NCI-H748 (cell line): ENCODE measurements around the gene CAPN12.

Source experiments
- DNase-seq: peaks from one replicate; lab custom pipeline; 2025; ENCODE audit not compliant: unreplicated experiment; lab: John Stamatoyannopoulos, UW

CAPN12 gene

DNA sequence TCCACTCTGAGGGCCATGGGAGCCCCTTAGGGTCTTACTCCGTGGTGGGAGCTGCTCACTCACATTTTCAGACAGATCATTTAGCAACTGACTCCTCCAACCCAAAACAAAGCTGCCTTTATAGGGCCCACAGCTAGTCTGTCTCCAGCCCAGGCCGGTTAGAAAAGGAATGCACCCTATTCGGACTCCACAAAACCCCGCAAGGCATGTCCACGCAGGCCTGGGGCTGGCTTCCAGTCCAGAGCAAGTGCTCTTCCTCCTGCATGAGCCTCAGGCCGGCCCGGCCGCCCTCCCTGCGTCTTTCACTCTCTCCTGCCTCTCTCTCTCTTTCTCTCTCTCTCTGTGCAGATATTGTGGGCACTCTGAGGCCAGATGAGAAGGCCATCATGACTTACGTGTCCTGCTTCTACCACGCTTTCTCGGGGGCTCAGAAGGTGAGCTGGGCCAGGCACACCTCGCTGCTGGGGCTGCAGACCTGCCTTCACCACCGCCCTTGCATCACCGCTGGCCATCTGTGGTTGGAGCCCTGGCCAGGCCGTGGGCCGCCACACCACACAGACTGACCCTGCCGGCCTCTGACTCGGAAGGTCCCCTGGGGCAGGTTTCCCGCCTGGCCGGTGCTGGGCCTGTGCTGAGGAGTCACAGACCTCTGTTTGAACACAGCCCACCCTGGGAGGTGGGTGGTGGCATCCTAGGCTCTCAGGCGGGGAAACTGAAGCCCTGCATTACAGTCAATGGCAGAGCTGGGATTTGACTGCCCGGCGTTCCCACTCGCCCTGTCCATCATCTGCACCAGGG lies 33.1 kb downstream of the CAPN12 start:
- no peak for DNase-seq

DNA sequence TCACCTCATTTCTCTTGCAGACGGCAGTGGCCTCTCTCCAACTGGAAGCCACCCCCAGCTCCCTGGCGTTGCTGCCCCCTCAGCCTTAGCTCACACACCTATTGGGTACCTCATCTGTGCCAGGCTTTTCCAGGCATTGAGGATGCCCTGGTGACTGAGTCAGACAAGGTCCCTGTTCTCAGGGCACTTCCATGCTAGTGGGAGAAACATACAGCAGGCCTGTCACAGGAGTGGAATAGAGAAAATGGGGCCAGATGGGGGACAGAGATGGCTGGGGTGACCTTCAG lies 33.9 kb downstream of the CAPN12 start:
- DNase-seq, result no peak

DNA sequence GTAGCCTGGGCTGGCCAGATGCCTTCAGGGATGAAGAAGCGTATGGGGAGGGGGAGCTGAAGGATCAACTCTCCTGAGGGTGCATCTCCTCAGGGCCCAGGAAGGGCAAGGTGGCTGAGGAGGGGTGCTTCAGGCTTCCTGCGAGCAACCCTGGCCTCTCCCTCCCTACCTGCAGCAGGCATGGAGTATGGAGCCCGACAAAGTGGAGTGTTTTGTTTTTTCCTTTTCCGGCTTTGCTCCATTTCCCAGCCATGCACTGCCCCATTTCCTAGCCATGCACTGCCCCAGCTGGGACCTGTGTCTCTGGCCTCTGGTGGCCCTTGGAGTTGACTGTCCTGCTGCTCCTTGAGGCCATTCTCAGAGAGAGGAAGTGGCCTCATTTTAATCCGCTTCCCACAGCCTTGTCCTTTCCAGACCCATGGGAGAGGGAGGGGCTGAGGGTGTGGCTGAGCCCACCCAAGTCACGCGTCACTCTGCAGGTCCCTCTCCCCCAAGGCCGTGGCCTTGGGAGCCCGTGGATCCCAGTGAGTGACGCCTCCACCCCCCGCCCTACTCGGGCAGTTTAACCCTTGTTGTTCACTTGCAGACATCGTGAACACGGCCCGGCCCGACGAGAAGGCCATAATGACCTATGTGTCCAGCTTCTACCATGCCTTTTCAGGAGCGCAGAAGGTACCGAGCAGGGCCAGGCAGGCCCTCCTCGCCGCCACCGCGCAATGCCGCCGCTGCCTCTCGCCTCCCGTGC lies 34.4 kb downstream of the CAPN12 start:
- no peak for DNase-seq

DNA sequence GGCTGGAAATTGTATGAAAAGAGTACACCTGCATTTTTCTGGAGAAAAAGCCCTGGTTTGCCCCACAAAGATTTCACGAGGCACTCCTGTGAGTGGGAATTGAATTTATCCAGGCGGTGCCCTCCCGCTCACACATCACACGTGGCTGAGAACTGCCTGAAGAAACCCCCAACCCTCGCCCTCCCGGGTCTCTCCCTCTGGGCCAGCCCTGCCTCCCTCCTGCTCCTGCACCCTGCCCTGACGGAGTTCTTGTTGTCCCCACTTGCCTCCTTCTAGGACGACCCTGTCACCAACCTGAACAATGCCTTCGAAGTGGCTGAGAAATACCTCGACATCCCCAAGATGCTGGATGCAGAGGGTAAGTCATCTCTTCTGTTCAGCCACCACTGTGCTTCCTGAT lies 35.2 kb downstream of the CAPN12 start:
- no peak for DNase-seq

DNA sequence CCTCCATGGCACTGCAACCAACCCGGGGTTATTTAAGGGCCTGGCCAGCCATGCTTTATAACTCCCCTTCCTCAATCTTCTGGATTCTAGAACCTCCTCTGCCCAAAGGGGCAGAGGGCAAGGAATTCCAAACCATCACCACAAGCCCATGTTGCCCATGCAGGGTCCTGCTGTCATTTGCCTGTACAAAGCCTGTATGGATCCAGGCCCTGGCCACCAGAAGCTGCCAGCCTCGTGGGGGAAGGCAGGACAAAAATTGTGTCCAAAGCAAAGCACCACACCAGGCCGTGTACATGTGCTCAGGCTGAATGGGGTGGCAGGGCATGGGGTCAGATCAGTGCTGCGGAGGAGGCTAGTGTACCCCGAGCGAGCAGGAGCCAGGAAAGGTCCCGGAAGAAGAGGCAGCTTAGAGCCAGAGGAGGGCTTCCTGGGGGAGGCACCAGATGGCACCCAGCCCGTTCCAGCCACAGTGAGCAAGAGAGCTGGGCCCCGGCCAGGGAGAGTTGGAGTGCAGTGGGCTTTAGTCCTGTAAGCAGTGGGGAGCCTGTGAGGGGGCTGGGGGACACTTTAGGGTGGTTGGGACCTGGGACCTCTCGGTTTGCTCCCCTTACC lies 35.8 kb downstream of the CAPN12 start:
- no peak for DNase-seq

DNA sequence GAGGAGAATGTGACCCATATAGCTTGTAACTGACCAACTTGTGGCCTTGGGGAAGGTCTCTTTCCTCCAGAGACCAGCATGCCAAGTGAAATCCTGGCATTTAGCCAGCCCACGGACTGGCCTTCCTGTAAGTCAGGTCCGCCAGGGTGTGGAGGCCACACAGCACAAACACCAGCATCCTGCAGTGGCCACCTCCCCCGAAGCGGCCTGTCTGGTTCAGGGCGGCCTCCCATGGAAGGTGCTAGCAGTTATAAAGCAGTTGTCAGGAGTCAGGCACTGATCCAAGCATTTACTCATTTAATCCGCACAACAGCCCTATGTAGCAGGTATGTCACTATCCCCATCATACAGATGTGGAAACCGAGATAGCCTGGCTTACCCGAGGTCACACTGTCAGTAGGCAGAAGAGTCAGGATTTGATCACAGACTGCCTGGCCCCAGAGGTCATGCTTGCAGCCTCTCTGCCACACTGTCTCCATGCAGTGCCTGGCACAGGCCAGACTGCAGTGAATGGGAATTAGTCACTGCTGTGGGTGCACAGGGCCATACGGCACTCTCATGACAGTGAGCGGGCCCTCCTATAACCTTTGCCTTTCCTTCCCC lies 36.7 kb downstream of the CAPN12 start:
- DNase-seq, result no peak

DNA sequence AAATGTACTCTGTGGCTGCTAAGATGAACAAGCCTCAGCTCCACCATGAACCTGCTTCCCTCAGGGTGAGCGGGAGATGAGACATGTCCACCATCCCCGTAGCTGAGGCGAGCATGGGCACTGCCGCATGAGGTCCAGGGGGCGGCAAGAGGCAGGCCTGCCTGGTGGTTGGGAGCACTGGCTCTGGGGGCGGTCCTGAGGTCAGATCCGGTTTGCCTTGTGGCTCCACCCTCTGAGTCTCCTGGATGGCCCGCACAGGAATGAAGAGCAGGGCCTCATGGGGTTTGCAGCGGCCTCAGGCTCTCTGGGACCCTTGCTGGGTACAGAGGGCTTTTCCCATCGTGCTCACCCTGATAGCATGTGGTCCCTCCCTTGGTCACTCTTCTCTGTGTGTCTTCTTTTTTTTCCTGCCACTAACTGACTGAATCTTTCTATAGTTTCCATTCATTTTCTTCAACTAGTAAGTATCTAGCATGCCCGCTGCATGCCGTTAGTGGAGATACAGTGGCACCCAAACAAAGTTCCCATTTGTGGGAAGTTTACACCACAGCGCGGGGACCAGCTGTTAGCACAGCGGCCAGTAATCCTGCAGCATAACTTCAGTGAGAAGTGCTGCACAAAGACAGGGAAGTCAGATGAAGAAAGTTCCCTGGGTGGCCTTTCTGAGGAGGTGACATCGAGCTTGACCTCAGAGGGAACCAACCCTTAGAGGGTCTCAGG lies 37.3 kb downstream of the CAPN12 start:
- DNase-seq, result no peak

DNA sequence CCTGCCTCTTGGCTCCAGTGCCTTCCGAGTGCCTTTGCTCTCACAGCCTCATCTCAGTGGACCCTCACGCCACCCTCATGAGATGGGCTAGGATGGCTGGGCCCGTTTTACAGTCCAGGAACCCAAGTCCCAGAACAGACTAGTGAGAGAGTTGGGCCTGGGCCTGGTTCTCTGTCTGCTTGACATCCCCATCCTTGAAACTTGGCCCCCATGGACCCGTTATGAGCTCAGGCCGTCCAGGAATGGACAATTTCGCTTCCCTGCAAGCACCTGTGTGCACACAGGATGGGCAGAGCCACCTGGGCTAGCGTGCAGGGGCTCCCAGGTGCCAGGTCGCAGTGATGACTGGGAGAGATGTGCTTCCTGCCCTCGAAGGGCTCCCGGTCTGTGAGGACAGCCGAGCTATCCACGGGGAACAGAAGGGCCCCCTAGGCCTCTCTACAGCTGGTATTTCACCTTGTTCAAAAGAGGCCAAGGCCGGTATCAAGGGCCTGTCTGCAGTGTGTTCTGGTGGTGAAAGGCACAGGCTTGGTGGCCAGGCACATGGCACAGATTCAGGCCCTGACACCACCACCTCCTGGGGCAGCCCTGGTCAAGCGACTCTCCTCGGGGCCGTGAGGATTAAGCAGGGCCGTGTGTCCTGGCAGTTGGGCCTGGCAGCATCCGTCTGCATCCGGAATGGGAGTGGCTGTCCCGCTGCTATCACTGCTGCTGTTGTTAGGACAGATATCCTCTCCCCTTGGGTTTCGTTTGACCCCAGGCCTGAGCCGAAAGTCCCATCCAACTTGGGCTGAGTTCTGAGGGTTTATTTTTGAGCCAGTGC lies 38.9 kb downstream of the CAPN12 start:
- no peak for DNase-seq

DNA sequence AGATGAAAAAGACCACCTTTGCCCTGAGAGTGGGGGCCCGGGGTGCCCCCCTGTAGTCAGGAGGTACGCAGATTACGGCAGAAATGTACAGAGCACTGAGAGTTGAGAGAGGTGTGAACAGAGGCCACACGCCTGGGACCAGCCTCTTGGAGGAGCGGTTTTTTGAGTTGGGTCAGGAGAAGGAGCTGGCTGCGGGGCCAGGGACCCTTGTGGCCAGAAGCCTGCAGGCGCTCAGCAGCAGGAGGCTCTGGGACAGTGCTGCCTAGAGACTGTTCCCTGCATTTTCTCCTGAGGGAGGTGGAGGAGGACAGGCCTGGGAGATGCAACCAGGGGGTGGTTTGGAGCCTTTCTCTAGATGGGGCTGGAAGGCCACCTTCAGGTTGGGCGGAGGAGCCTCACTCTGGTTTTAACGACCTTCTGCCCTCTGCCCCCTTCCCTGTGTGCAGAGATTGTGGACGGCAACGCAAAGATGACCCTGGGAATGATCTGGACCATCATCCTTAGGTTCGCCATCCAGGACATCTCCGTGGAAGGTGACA lies 39.7 kb downstream of the CAPN12 start:
- no peak for DNase-seq

DNA sequence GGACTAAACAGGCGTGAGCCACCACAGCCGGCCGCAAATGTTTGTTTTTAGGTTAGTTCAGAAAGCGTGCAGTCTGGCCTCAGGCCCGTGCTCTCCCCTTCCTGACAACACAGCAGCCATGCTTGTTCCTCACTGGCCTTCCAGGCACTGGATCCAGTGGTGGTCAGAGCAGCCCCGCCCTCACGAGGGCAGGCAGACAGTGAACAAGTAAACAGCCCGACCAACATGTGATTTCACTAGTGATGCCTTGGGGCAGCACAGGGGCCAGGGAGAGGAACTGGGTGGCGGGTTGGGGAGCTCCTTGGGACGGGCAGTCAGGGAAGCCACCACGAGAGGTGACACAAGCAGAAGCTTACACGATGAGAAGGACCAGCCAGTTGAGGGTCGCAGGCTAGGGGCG lies 40.8 kb downstream of the CAPN12 start:
- no peak for DNase-seq

DNA sequence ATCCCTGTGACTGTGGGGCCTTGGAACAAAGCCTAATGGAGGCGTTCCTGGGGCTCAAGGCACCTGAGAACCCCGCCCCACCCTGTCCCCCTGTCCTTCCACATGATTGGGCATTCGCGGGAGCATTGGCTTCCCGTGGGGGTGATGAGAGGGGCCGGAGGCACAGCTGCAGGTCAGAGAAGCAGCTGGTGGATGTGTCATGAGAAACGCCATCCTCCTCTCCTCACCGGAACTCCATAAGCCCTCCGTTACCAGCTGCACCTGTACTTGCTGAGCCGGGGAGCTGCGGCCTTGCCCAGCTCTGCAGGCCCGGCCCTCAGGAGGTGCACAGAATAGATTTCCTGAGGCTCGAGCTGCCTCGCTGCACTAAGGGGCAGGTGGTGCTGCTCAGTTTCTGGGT lies 42.0 kb downstream of the CAPN12 start:
- DNase-seq, result no peak

DNA sequence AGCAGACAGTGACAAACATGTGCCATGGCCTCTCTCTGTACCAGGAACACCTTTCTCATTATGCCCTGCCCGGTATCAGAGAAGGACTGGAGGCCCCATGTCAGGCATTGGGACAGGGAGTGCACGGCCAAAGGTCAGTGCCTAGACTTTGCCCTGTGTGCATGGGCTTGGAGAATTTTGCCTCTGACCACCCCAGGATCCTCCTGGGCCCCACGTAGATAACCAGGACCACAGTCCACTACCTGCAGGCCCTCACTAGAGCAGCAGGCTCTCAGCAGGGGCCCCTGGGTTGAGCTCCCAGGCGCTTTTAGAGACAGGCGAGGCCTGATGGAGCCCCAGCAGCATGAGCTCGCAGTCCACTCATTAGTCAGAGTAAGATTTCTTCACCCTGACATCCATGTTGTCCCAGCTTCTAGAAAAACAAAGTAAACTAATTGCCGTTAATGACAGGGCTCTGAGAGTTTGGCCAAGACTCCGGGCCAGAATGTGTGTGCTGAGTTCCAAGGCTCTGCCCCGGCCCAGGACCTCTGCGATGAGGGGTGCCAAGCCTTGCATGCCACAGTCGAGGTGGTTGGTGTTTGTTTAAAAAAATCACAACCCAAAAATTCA lies 42.7 kb downstream of the CAPN12 start:
- no peak for DNase-seq

DNA sequence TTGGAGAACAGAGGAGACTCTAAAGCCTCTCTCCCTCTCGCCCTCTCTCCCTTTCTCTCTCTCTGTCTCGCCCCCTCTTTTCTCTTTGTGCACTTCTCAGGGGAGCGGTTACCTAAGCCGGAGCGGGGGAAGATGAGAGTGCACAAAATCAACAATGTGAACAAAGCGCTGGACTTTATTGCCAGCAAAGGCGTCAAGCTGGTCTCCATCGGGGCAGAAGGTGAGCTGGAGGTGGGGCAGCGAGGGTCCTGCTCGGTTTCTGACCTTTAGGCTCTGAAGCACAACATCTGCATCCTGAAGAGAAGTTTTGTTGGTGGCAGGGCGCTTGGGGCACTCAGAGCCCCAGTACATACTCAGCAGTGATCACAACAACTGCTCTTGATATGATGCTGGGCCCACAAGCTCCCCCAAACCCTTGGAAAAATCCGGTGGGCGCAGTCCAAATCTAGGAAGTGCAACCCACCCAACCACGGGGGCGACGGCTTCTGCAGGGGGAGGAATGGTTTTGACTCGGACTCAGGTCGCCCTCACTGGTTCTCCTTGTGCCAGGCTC lies 43.3 kb downstream of the CAPN12 start:
- DNase-seq, result no peak

DNA sequence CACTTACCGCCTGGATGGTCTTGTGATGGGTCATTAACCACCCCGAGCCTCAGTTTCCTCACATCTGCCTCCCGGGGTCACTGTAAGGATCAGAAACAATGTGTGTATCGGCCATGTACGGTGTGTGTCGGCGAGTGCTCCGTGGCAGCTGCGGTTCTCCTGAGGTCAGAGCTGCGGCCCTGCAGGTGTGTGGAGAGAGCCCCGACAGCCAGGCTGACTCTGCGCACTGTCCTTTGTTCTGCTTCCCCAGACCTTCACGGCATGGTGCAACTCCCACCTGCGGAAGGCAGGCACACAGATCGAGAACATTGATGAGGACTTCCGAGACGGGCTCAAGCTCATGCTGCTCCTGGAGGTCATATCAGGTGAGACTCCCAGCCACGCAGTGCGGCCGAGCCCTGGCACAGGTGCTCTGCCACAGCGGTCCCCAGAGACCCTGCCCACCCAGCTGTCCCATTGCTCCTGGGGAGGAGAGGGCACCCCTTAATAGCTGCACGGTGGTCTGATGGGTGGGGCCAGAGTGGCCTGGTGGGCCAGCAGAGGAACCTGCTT lies 43.8 kb downstream of the CAPN12 start:
- no peak for DNase-seq

DNA sequence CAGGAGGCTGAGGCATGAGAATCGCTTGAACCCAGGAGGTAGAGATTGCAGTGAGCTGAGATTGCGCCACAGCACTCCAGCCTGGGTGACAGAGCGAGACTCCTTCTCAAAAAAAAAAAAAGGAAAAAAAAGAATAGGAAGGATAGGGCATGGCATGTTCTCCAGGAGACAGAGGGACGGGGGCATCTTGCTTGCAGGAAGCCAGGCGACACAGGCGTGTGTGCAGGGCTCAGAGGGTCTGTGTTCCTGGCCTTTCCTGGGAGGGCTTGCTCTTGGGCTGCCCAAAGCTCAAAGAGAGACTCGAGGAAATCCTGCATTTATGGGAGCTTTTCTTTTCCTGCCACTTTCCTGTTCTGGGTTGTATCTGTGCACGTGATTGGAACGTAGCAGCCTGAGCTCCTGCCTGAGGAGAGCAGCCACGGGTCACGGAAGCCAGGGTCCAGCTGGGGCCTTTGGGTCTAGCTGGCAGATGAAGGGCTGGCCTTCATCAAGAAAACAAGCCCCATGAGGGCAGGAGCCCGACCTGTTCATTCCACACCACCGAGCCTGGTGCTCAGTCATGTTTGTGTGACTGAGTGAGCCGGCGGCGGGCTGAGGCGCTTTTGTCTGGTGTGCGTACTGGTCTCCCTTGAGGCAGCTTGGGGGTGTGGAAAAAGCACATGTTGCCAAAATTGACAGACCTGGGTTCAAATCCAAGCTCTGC lies 44.5 kb downstream of the CAPN12 start:
- no peak for DNase-seq

DNA sequence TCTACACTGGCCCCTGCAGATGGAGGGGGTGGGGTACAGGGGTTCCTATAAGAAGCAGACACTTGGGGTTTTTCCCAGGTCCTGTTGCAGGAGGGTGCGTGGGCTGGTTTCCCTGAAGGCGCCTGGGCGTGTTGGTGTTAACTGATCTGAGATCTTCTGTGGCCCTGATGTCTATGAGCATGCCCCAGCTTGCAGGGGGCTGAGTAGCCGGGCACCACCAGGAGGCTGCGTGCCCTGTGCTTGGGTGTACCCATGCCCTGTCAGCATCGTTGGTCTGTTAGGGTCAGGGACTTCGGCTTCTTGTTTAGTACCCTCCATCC lies 45.3 kb downstream of the CAPN12 start:
- no peak for DNase-seq

DNA sequence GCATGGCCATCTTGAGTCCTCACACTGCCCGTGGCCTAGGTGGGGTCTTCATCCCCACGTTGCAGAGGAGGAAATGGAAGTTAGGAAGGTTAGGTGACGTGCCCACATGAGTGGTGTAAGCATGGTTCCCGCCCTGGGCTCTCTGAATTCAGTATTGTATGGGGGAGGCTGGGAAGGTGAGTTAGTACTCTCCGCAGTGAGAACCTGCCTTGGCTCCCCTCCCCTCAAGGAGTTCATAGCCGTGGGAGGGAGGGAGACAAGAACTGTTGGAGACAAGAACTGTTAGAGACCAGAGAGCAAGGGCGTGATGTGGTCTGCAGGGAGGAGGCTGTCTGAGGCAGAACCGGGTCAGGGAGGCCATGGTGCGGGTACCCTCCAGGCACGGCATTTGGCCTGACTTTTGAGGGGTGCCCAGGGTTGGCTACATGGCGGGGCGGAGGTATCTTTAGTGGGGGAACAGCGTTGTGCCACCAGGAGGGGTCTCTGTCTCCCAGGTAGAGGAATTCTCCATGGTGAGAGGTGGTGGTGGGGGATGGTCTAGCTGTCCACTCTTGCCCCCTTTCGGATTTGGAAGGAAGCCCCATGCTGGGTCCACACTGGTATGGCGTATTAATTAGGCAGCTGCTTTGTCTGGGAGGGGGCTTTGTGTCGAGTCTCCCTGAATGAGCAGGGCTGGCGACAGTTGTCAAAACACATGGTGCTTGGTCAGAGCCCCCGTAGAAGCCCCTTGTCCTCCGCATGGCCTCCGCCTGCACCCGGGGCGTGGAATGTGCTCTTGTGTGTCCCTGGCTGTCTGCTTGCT lies 45.8 kb downstream of the CAPN12 start:
- no peak for DNase-seq

DNA sequence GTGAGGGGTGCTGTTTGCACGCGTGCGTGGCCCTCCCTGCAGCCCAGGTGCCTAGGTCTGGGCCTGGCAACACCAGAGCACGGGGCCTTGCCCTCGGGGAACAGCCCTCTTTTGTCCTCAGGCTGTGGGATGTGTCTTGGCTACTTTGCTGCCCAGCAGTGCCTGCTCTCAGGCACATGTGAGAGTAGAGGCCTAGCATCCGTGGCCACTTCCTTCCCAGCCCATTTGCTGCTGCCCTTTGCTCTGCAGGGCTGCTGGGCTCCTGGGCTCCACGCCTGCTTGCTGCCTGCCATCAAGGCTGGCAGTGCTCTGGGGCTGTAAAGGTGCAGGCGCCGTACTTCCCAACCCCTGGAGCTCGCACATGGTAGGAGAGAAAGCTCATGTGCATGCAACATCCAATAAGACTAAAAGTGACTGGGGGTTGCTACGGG lies 46.6 kb downstream of the CAPN12 start:
- DNase-seq, result no peak
